Neural progenitor cell (in vitro differentiated cells): ENCODE results near the gene ZNF324. TPM values are rescaled to one million over a fixed set of nuclear protein-coding genes. Genes with fewer than 3 reads are reported as not detected.

Experiments
- DNase-seq: peaks from one replicate; pipeline ENCODE4 v3.0.0-alpha.2; 2016; ENCODE audit warnings: low spot score
- H2AFZ ChIP-seq: fragments of 200-600 bp; sonication (generic); replicated peaks from 2 replicates; pipeline ENCODE4 v1.6.1; 2016; ENCODE audit warnings: antibody characterized with exemption
- H3F3A ChIP-seq: fragments of 200-600 bp; sonication (generic); 2 replicates; pipeline ENCODE4 v1.6.1; 2016; ENCODE audit warnings: antibody characterized with exemption, low read depth
- H3K27ac ChIP-seq: fragments of 200-600 bp; sonication (generic); 2 replicates; pipeline ENCODE4 v1.5.1; 2016; ENCODE audit warnings: mild to moderate bottlenecking
- H3K27me3 ChIP-seq: fragments of 200-600 bp; sonication (generic); 2 replicates; pipeline ENCODE4 v1.6.1; 2016; ENCODE audit warnings: mild to moderate bottlenecking, moderate library complexity
- H3K36me3 ChIP-seq: fragments of 200-600 bp; sonication (generic); 2 replicates; pipeline ENCODE4 v1.5.1; 2016
- H3K4me1 ChIP-seq: fragments of 200-600 bp; sonication (generic); 2 replicates; pipeline ENCODE4 v1.6.1; 2016; ENCODE audit warnings: mixed run types
- H3K4me2 ChIP-seq: fragments of 200-600 bp; sonication (generic); 2 replicates; pipeline ENCODE4 v1.6.1; 2016
- H3K4me3 ChIP-seq: fragments of 200-600 bp; sonication (generic); 2 replicates; pipeline ENCODE4 v1.5.1; 2016
- H3K79me2 ChIP-seq: fragments of 200-600 bp; sonication (generic); 2 replicates; pipeline ENCODE4 v1.6.1; 2016; ENCODE audit warnings: low read depth
- H3K9ac ChIP-seq: fragments of 200-600 bp; sonication (generic); 2 replicates; pipeline ENCODE4 v1.6.1; 2016
- H3K9me3 ChIP-seq: fragments of 200-600 bp; sonication (generic); 2 replicates; pipeline ENCODE4 v1.5.1; 2016; ENCODE audit warnings: low read depth
- H4K20me1 ChIP-seq: fragments of 200-600 bp; sonication (generic); 2 replicates; pipeline ENCODE4 v1.6.1; 2016; ENCODE audit warnings: low read depth
- H3K27ac Mint-ChIP-seq: 3 replicates; pipeline ENCODE4 v1.8.0; 2021; ENCODE audit warnings: mixed read lengths
- H3K27me3 Mint-ChIP-seq: 2 replicates; pipeline ENCODE4 v1.8.0; 2022; ENCODE audit warnings: low read depth, mild to moderate bottlenecking, inconsistent platforms, moderate library complexity, mixed read lengths; ENCODE audit not compliant: insufficient read depth
- H3K36me3 Mint-ChIP-seq: 3 replicates; pipeline ENCODE4 v1.8.0; 2021; ENCODE audit warnings: mixed read lengths
- H3K4me1 Mint-ChIP-seq: 3 replicates; pipeline ENCODE4 v1.8.0; 2021; ENCODE audit warnings: mixed read lengths
- H3K4me3 Mint-ChIP-seq: 3 replicates; pipeline ENCODE4 v1.8.0; 2021; ENCODE audit warnings: mild to moderate bottlenecking, moderate library complexity, mixed read lengths
- H3K9me3 Mint-ChIP-seq: 3 replicates; pipeline ENCODE4 v1.8.0; 2020; ENCODE audit warnings: mixed read lengths
- CTCF ChIP-seq: fragments of 200-600 bp; sonication (generic); IDR thresholded peaks from 2 replicates; pipeline ENCODE4 v1.5.1; 2017; ENCODE audit warnings: antibody characterized with exemption, mild to moderate bottlenecking
- EZH2 ChIP-seq: fragments of 200-600 bp; sonication (generic); IDR thresholded peaks from 2 replicates; pipeline ENCODE4 v1.6.1; 2017; ENCODE audit warnings: antibody characterized with exemption, mild to moderate bottlenecking, moderate library complexity
- EZH2phosphoT487 ChIP-seq: fragments of 200-600 bp; sonication (generic); IDR thresholded peaks from 2 replicates; pipeline ENCODE4 v1.6.1; 2017; ENCODE audit warnings: antibody characterized with exemption
- total RNA-seq: library from RNA; depleted of rRNA; stranded (reverse); fragments of >200 nt; gene quantifications from 2 replicates; pipeline ENCODE4 v1.2.3, GENCODE V29; 2015; ENCODE audit warnings: low replicate concordance

ZNF324 gene
- total RNA-seq, 1 donor from 2014 or later = 4.2 TPM

GRCh38 chr19:58474997-58475713 lies 8.3 kb downstream of the ZNF324 start:
- Histone ChIP-seq H3K4me3 (peak overlapping the region; percentile 60), H3K9ac (no peak overlapping the region), H3K4me1 (peaks cover 9% of the 10 kb centered on the region), H3K27ac (no peak overlapping the region), H3K36me3 (no peaks in the 10 kb centered on the region), H3F3A (peaks cover 22% of the 10 kb centered on the region), H3K9me3 (no peaks in the 10 kb centered on the region), H3K27me3 (no peaks in the 10 kb centered on the region), H2AFZ (peak overlapping the region; percentile 48), H3K4me2 (peak overlapping the region; percentile 91), H4K20me1 (no peaks in the 10 kb centered on the region), H3K79me2 (no peaks in the 10 kb centered on the region)
- peaks cover 6% of the 10 kb centered on the region for H3K27me3 Mint-ChIP-seq
- no peaks in the 10 kb centered on the region for H3K9me3 Mint-ChIP-seq
- peaks cover 8% of the 10 kb centered on the region for H3K36me3 Mint-ChIP-seq
- peaks cover 15% of the 10 kb centered on the region for H3K4me1 Mint-ChIP-seq
- TF ChIP-seq EZH2phosphoT487 (no peak), CTCF (no peak), EZH2 (no peak)
- H3K27ac Mint-ChIP-seq = peak overlapping the region; percentile 57
- peak overlapping the region; percentile 96 for H3K4me3 Mint-ChIP-seq
- DNase-seq = no peak

- peak within 1 kb of the TSS; percentile 91 for H3K4me2 ChIP-seq
- DNase-seq = peak; percentile 98
- H3K27me3 ChIP-seq = no peaks in the 10 kb centered on the region
- H4K20me1 ChIP-seq = no peaks in the 10 kb centered on the region
- peak within 1 kb of the TSS; percentile 48 for H2AFZ ChIP-seq
- no peaks in the 10 kb centered on the region for H3K79me2 ChIP-seq
- H3F3A ChIP-seq = peaks cover 22% of the 10 kb centered on the region
- H3K4me3 ChIP-seq = peak within 1 kb of the TSS; percentile 60
- peak within 1 kb of the TSS; percentile 48 for H3K9ac ChIP-seq
- Mint-ChIP-seq H3K27me3 (peaks cover 6% of the 10 kb centered on the region), H3K27ac (peak within 1 kb of the TSS; percentile 98), H3K4me3 (peak within 1 kb of the TSS; percentile 96), H3K9me3 (no peaks in the 10 kb centered on the region), H3K36me3 (peaks cover 8% of the 10 kb centered on the region), H3K4me1 (peaks cover 15% of the 10 kb centered on the region)
- H3K9me3 ChIP-seq = no peaks in the 10 kb centered on the region
- H3K27ac ChIP-seq = peak within 1 kb of the TSS; percentile 40
- H3K4me1 ChIP-seq = peaks cover 9% of the 10 kb centered on the region
- H3K36me3 ChIP-seq = no peaks in the 10 kb centered on the region
- TF ChIP-seq CTCF (no peak), EZH2 (no peak), EZH2phosphoT487 (no peak)
Observed at GRCh38 chr19:58475714-58476497, 9.0 kb downstream of the ZNF324 start, which contains the start of gene ZNF446. Gene ZNF446, plus strand, starts transcription at chr19:58476352. Its CDS starts 867 bp downstream, at chr19:58477219.

GRCh38 chr19:58476498-58477015 lies 9.7 kb downstream of the ZNF324 start:
- Histone ChIP-seq H3K4me1 (peaks cover 9% of the 10 kb centered on the region), H3K4me3 (peak overlapping the region; percentile 60), H2AFZ (peak overlapping the region; percentile 22), H3K27me3 (no peaks in the 10 kb centered on the region), H4K20me1 (no peaks in the 10 kb centered on the region), H3K9me3 (no peaks in the 10 kb centered on the region), H3K9ac (peak overlapping the region; percentile 48), H3K27ac (peak overlapping the region; percentile 40), H3K79me2 (no peaks in the 10 kb centered on the region), H3F3A (peaks cover 22% of the 10 kb centered on the region), H3K36me3 (no peaks in the 10 kb centered on the region), H3K4me2 (peak overlapping the region; percentile 91)
- Mint-ChIP-seq H3K36me3 (peaks cover 8% of the 10 kb centered on the region), H3K27ac (peak overlapping the region; percentile 4), H3K4me1 (peaks cover 15% of the 10 kb centered on the region), H3K9me3 (no peaks in the 10 kb centered on the region), H3K4me3 (peak overlapping the region; percentile 96), H3K27me3 (peaks cover 6% of the 10 kb centered on the region)
- DNase-seq = no peak
- no peak for TF ChIP-seq EZH2phosphoT487
